RWPE2 (cell line): ENCODE results near the gene MPI.

Experiments
- ATAC-seq: fragments of 200-7000 bp; cut with Tn5 transposase; 3 replicates; pipeline ENCODE4 v1.9.1; 2021; ENCODE audit warnings: low read depth
- DNase-seq: peaks from one replicate; pipeline ENCODE4 v3.0.0-alpha.2; 2020; ENCODE audit warnings: low spot score
- H3K27ac ChIP-seq: fragments of 450-650 bp; 2 replicates; pipeline ENCODE4 v1.5.1; 2017; ENCODE audit warnings: mild to moderate bottlenecking; ENCODE audit not compliant: poor library complexity, severe bottlenecking
- H3K27me3 ChIP-seq: fragments of 250-450 bp; sonication (Bioruptor Pico); 2 replicates; pipeline ENCODE4 v1.5.1; 2021; ENCODE audit warnings: mild to moderate bottlenecking, moderate library complexity; ENCODE audit not compliant: insufficient read depth, poor library complexity, severe bottlenecking
- H3K36me3 ChIP-seq: fragments of 250-450 bp; sonication (Bioruptor Pico); 2 replicates; pipeline ENCODE4 v1.5.1; 2020; ENCODE audit warnings: low read depth, mild to moderate bottlenecking, moderate library complexity
- H3K4me1 ChIP-seq: fragments of 250-450 bp; sonication (Bioruptor Pico); 2 replicates; pipeline ENCODE4 v1.5.1; 2021; ENCODE audit warnings: mild to moderate bottlenecking, moderate library complexity; ENCODE audit not compliant: insufficient read depth, poor library complexity, severe bottlenecking
- H3K4me3 ChIP-seq: fragments of 250-450 bp; sonication (Bioruptor Pico); 2 replicates; pipeline ENCODE4 v1.5.1; 2021; ENCODE audit warnings: mild to moderate bottlenecking, moderate library complexity; ENCODE audit not compliant: severe bottlenecking
- H3K9me3 ChIP-seq: fragments of 250-450 bp; sonication (Bioruptor Pico); 2 replicates; pipeline ENCODE4 v1.5.1; 2021; ENCODE audit warnings: mild to moderate bottlenecking, moderate library complexity; ENCODE audit not compliant: severe bottlenecking
- CTCF ChIP-seq: fragments of 450-650 bp; IDR thresholded peaks from one replicate; pipeline ENCODE4 v1.5.1; 2017; ENCODE audit warnings: mild to moderate bottlenecking, moderate library complexity; ENCODE audit not compliant: poor library complexity, severe bottlenecking

Gene MPI

GRCh38 chr15:74868059-74868458 is 21.8 kb upstream of the MPI start:
- Histone ChIP-seq H3K4me3 (no peak overlapping the region), H3K36me3 (peaks cover 26% of the 10 kb centered on the region), H3K27ac (peak overlapping the region; percentile 74), H3K9me3 (no peaks in the 10 kb centered on the region), H3K27me3 (no peaks in the 10 kb centered on the region), H3K4me1 (peaks cover 63% of the 10 kb centered on the region)
- DNase-seq = no peak
- no peak for ATAC-seq
- no peak for TF ChIP-seq CTCF

- Histone ChIP-seq H3K9me3 (no peaks in the 10 kb centered on the region), H3K4me1 (peaks cover 50% of the 10 kb centered on the region), H3K36me3 (peaks cover 26% of the 10 kb centered on the region), H3K27ac (peak overlapping the region; percentile 74), H3K27me3 (no peaks in the 10 kb centered on the region), H3K4me3 (no peak overlapping the region)
- ATAC-seq (no peak), DNase-seq (no peak)
- no peak for TF ChIP-seq CTCF
Observed at GRCh38 chr15:74869372-74869725, 20.5 kb upstream of the MPI start.

GRCh38 chr15:74869726-74870407 is 20.0 kb upstream of the MPI start:
- no peak for DNase-seq
- peaks cover 26% of the 10 kb centered on the region for H3K36me3 ChIP-seq
- no peaks in the 10 kb centered on the region for H3K27me3 ChIP-seq
- H3K4me3 ChIP-seq = no peak overlapping the region
- peak overlapping the region; percentile 74 for H3K27ac ChIP-seq
- no peak for TF ChIP-seq CTCF
- H3K9me3 ChIP-seq = no peaks in the 10 kb centered on the region
- peaks cover 49% of the 10 kb centered on the region for H3K4me1 ChIP-seq
- no peak for ATAC-seq

GRCh38 chr15:74870436-74871215 is 19.2 kb upstream of the MPI start:
- ATAC-seq (peak; percentile 29), DNase-seq (no peak)
- Histone ChIP-seq H3K4me1 (peaks cover 45% of the 10 kb centered on the region), H3K36me3 (peaks cover 26% of the 10 kb centered on the region), H3K4me3 (no peak overlapping the region), H3K27ac (peak overlapping the region; percentile 74), H3K27me3 (no peaks in the 10 kb centered on the region), H3K9me3 (no peaks in the 10 kb centered on the region)
- TF ChIP-seq CTCF = no peak

- Histone ChIP-seq H3K4me3 (peak overlapping the region; percentile 97), H3K27ac (peak overlapping the region; percentile 74), H3K27me3 (no peaks in the 10 kb centered on the region), H3K36me3 (peaks cover 17% of the 10 kb centered on the region), H3K9me3 (no peaks in the 10 kb centered on the region), H3K4me1 (peaks cover 29% of the 10 kb centered on the region)
- no peak for TF ChIP-seq CTCF
- ATAC-seq = peak; percentile 1; the same call in 2 of the 3 replicates
- no peak for DNase-seq
Observed at GRCh38 chr15:74872702-74873035, 17.2 kb upstream of the MPI start.
